Cardiac muscle cell (in vitro differentiated cells and primary cell): ENCODE results near the gene DHRS9. TPM values are rescaled to one million over a fixed set of nuclear protein-coding genes. Genes with fewer than 3 reads are reported as not detected.

Experiments used
- DNase-seq, 2 donors: peaks; one replicate each; pipeline versions ENCODE4 v3.0.0 to v3.0.0-alpha.2; 2010 to 2017; ENCODE audit warnings: low read depth in 1 of 2, low spot score in 1 of 2
- H3K27ac ChIP-seq: fragments of 200-600 bp; sonication (generic); 2 replicates; pipeline ENCODE4 v1.5.1; 2016
- H3K27me3 ChIP-seq: fragments of 200-600 bp; sonication (generic); 2 replicates; pipeline ENCODE4 v1.6.0; 2016; ENCODE audit warnings: control low read depth
- H3K36me3 ChIP-seq: fragments of 200-600 bp; sonication (generic); 2 replicates; pipeline ENCODE4 v1.5.1; 2016; ENCODE audit warnings: control low read depth
- H3K4me1 ChIP-seq: fragments of 200-600 bp; sonication (generic); 2 replicates; pipeline ENCODE4 v1.8.1; 2017; ENCODE audit warnings: low read depth, mild to moderate bottlenecking, mixed run types
- H3K4me3 ChIP-seq: fragments of 200-600 bp; sonication (generic); 2 replicates; pipeline ENCODE4 v1.5.1; 2016; ENCODE audit warnings: mild to moderate bottlenecking
- H3K9me3 ChIP-seq: fragments of 200-600 bp; sonication (generic); 2 replicates; pipeline ENCODE4 v1.5.1; 2017; ENCODE audit warnings: low read depth, mild to moderate bottlenecking, control low read depth
- CTCF ChIP-seq: IDR thresholded peaks from 2 replicates; pipeline ENCODE4 v1.5.1; 2012; ENCODE audit warnings: low read depth, mild to moderate bottlenecking, low read length
- polyA plus RNA-seq: library from polyadenylated mRNA; unstranded; fragments of >200 nt; fragmentation: Nextera tagmentation; extraction: Ambion mirVana; gene quantifications from 2 replicates; pipeline ENCODE4 v1.2.1, GENCODE V29; 2016
- total RNA-seq: library from RNA; depleted of rRNA; stranded (reverse); fragments of >200 nt; gene quantifications from 2 replicates; pipeline ENCODE4 v1.2.3, GENCODE V29; 2016

The DHRS9 gene
- total RNA-seq (not detected in 2 replicates), polyA plus RNA-seq (0.57 and 1.4 TPM in 2 replicates)

- Histone ChIP-seq H3K27me3 (no peaks in the 10 kb centered on the region), H3K4me1 (peaks cover 8% of the 10 kb centered on the region), H3K4me3 (no peak within 1 kb of the TSS), H3K27ac (no peak within 1 kb of the TSS), H3K9me3 (no peaks in the 10 kb centered on the region), H3K36me3 (no peaks in the 10 kb centered on the region)
- peak in 1 of 2 donors; percentile 80 for DNase-seq
- no peak for TF ChIP-seq CTCF
Measured at GRCh38 chr2:169069341-169069740, at the start of gene DHRS9. DHRS9 (plus strand) TSS chr2:169069563; CDS start chr2:169081582, 12,019 bp downstream.

- DNase-seq = no peak
- Histone ChIP-seq H3K4me1 (peaks cover 7% of the 10 kb centered on the region), H3K9me3 (no peaks in the 10 kb centered on the region), H3K27ac (no peak overlapping the region), H3K36me3 (no peaks in the 10 kb centered on the region), H3K4me3 (no peak overlapping the region), H3K27me3 (no peaks in the 10 kb centered on the region)
- no peak for TF ChIP-seq CTCF
Measured at GRCh38 chr2:169023161-169023560, 46.2 kb upstream of the DHRS9 start.

GRCh38 chr2:169026056-169026455 is 43.3 kb upstream of the DHRS9 start:
- no peak for DNase-seq
- H3K36me3 ChIP-seq = no peaks in the 10 kb centered on the region
- H3K27me3 ChIP-seq = no peaks in the 10 kb centered on the region
- no peak for TF ChIP-seq CTCF
- H3K9me3 ChIP-seq = no peaks in the 10 kb centered on the region
- H3K4me3 ChIP-seq = no peak overlapping the region
- no peak overlapping the region for H3K27ac ChIP-seq
- H3K4me1 ChIP-seq = peaks cover 15% of the 10 kb centered on the region

DNA sequence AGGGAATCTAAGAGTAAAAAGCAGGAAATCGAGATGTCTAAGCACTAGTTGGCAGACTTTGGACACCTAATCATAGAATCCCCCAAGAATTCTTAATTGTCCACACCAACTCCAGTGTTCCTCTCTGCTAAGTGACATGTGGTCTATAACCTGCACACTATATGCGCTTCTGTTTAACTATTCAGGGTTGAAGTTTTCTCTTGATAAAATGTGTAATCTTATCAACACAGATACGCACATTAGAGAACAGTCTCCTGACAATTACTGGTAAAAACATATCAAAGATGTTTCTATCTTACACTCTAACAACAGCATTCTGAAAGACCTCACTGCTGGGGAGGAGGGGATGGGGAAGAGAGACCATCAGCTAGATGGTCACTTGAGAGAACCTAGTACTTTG is 42.1 kb upstream of the DHRS9 start:
- Histone ChIP-seq H3K4me3 (no peak overlapping the region), H3K4me1 (peaks cover 15% of the 10 kb centered on the region), H3K9me3 (no peaks in the 10 kb centered on the region), H3K27me3 (peaks cover 5% of the 10 kb centered on the region), H3K27ac (no peak overlapping the region), H3K36me3 (no peaks in the 10 kb centered on the region)
- no peak for TF ChIP-seq CTCF
- DNase-seq = no peak

GRCh38 chr2:169029341-169029740 is 40.0 kb upstream of the DHRS9 start:
- Histone ChIP-seq H3K9me3 (no peaks in the 10 kb centered on the region), H3K27me3 (peaks cover 5% of the 10 kb centered on the region), H3K4me1 (peaks cover 22% of the 10 kb centered on the region), H3K4me3 (no peak overlapping the region), H3K27ac (peak overlapping the region; percentile 14), H3K36me3 (no peaks in the 10 kb centered on the region)
- peak in 1 of 2 donors; percentile 45 for DNase-seq
- no peak for TF ChIP-seq CTCF

DNA sequence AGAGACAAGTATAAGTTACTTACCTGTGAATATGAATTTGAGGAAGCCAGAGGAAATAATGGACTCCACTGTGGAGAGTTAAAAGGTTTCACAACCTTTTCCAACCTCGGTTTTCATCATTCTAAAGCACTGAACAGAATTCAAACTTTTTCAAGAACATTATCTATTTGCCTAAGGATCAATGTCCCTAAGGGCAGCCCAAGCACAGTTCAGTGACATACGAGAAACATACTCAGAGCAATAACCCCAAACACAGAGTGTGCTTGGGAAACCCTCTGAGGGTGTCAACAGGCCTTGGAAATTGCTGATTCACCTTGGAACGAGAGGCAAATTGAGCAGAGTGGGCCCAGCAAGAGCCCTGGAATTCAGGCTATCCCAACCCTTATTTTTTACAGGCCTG is 38.2 kb upstream of the DHRS9 start, which contains the start of gene ABCB11:
Gene ABCB11 (minus strand): TSS at position 123 of the 400 bp plus-strand sequence. CDS start 13,199 bp downstream, outside the sequence.
- no peak for TF ChIP-seq CTCF
- H3K9me3 ChIP-seq = no peaks in the 10 kb centered on the region
- peaks cover 18% of the 10 kb centered on the region for H3K4me1 ChIP-seq
- no peak for DNase-seq
- no peak within 1 kb of the TSS for H3K4me3 ChIP-seq
- H3K27ac ChIP-seq = no peak within 1 kb of the TSS
- H3K27me3 ChIP-seq = peaks cover 5% of the 10 kb centered on the region
- H3K36me3 ChIP-seq = no peaks in the 10 kb centered on the region
